ENCODE data around the gene PLEKHJ1.

Gene PLEKHJ1

DNA sequence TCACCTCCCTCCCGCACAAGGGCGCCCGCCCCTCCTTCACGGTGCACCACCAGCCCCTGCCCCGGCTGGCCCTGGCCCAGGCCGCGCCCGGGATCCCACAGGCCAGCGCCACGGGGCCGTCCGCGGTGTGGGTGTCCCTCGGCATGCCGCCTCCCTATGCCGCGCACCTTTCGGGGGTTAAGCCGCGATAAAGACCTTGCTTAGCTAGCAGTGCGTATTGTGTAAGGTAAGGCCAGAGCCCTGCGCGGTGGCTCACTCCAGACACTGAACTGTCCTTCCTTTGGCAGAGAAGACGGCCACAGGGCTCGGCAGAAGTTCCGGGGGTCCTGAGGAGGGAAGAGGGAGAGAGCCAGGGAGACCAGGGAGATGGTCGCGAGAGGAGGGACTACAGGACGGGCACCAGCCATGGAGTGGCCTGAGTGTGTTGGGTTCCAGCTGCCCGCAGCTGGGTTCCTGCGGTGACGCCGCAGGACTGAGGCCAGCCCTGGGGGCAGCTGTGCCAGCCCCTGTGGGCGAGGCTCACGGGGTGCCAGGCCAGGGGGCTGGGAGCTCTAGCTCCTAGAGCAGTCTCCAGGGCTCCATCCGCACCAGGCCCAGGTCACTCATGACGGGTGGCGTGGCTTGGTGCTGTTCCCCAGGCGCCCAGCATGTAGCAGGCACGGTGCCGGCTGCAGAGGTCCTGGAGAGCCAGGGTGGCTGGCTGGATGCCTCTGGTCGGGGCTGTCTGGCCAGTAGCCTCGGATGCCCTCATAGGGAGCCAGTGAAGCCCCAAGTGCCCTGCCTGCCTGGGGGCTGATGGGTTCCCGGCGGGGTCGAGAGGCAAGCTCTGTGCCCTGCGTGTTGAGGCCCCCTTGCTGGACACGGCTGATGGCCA lies 7.7 kb downstream of the PLEKHJ1 start:
- TF ChIP-seq, protein P1, sequence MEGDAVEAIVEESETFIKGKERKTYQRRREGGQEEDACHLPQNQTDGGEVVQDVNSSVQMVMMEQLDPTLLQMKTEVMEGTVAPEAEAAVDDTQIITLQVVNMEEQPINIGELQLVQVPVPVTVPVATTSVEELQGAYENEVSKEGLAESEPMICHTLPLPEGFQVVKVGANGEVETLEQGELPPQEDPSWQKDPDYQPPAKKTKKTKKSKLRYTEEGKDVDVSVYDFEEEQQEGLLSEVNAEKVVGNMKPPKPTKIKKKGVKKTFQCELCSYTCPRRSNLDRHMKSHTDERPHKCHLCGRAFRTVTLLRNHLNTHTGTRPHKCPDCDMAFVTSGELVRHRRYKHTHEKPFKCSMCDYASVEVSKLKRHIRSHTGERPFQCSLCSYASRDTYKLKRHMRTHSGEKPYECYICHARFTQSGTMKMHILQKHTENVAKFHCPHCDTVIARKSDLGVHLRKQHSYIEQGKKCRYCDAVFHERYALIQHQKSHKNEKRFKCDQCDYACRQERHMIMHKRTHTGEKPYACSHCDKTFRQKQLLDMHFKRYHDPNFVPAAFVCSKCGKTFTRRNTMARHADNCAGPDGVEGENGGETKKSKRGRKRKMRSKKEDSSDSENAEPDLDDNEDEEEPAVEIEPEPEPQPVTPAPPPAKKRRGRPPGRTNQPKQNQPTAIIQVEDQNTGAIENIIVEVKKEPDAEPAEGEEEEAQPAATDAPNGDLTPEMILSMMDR (IDR thresholded peaks at IDR 0.05; ENCODE audit: low read depth, low read length), result no peak
- DNase-seq (ENCODE audit: low read depth in 2 of 2), result no peak
- H3K4me3 ChIP-seq (replicated peaks in 1 of 2; ENCODE audit: low read depth in 2 of 2, low read length in 2 of 2), result no peak overlapping the region

- no peak overlapping the region for H3K4me3 ChIP-seq (replicated peaks in 1 of 2; ENCODE audit: low read depth in 2 of 2, low read length in 2 of 2)
- TF ChIP-seq, protein P1 (IDR thresholded peaks at IDR 0.05; ENCODE audit: low read depth, low read length), result no peak
- no peak for DNase-seq (ENCODE audit: low read depth in 2 of 2)
Measured at GRCh38 chr19:2227415-2228156, 8.5 kb downstream of the PLEKHJ1 start.

GRCh38 chr19:2226840-2227360 lies 9.2 kb downstream of the PLEKHJ1 start:
- H3K4me3 ChIP-seq (replicated peaks in 1 of 2; ENCODE audit: low read depth in 2 of 2, low read length in 2 of 2), result no peak overlapping the region
- DNase-seq (ENCODE audit: low read depth in 2 of 2), result no peak
- TF ChIP-seq, protein P1 (IDR thresholded peaks at IDR 0.05; ENCODE audit: low read depth, low read length), result no peak

- DNase-seq (ENCODE audit: low read depth in 2 of 2), result no peak
- H3K4me3 ChIP-seq (replicated peaks in 1 of 2; ENCODE audit: low read depth in 2 of 2, low read length in 2 of 2), result no peak overlapping the region
- TF ChIP-seq, protein P1 (IDR thresholded peaks at IDR 0.05; ENCODE audit: low read depth, low read length), result no peak
Measured at GRCh38 chr19:2226051-2226839, 9.9 kb downstream of the PLEKHJ1 start.

- TF ChIP-seq, protein P1 (IDR thresholded peaks at IDR 0.05; ENCODE audit: low read depth, low read length), result no peak
- H3K4me3 ChIP-seq (replicated peaks in 1 of 2; ENCODE audit: low read depth in 2 of 2, low read length in 2 of 2), result no peak overlapping the region
- no peak for DNase-seq (ENCODE audit: low read depth in 2 of 2)
Measured at GRCh38 chr19:2225415-2226050, 10.6 kb downstream of the PLEKHJ1 start.
